Gastrocnemius medialis (tissue), 4 donors: ENCODE data around the gene CENPU. TPM values are rescaled to one million over a fixed set of nuclear protein-coding genes. Genes with fewer than 3 reads are reported as not detected.

Experiments used
- ATAC-seq, 2 donors: fragments of 150-250 bp; one replicate each; pipeline ENCODE4 v1.9.1; 2016
- DNase-seq, 2 donors: peaks; one replicate each; pipeline ENCODE4 v3.0.0-alpha.2; 2019
- H3K27ac ChIP-seq, 4 donors: fragments of 200-600 bp; sonication (generic); 1 replicate in 1 of 4; 2 replicates in 3 of 4; pipeline ENCODE4 v1.5.1; 2016 to 2018; ENCODE audit warnings: mild to moderate bottlenecking in 2 of 4, moderate library complexity in 1 of 4
- H3K27me3 ChIP-seq, 3 donors: fragments of 200-600 bp; sonication (generic) in 2 of 3; 1 replicate in 1 of 3; 2 replicates in 2 of 3; pipeline versions ENCODE4 v1.5.1 to v1.6.0; 2016 to 2019; ENCODE audit warnings: mild to moderate bottlenecking in 1 of 3, moderate library complexity in 1 of 3
- H3K36me3 ChIP-seq, 2 donors: fragments of 200-600 bp; sonication (generic) in 1 of 2; one replicate each; pipeline ENCODE4 v1.5.1; 2017 to 2018
- H3K4me1 ChIP-seq, 2 donors: fragments of 200-600 bp; sonication (generic) in 1 of 2; one replicate each; pipeline ENCODE4 v1.5.1; 2016 to 2017; ENCODE audit warnings: mild to moderate bottlenecking in 2 of 2
- H3K4me3 ChIP-seq, 4 donors: fragments of 200-600 bp; sonication (generic) in 3 of 4; 1 replicate in 1 of 4; 2 replicates in 3 of 4; pipeline ENCODE4 v1.5.1; 2016 to 2019; ENCODE audit warnings: mild to moderate bottlenecking in 2 of 4
- H3K9me3 ChIP-seq, 3 donors: fragments of 200-600 bp; sonication (generic) in 2 of 3; 1 replicate in 1 of 3; 2 replicates in 2 of 3; pipeline ENCODE4 v1.5.1; 2016 to 2019
- POLR2A ChIP-seq, 2 donors: fragments of 450-650 bp; IDR thresholded peaks; one replicate each; pipeline ENCODE4 v1.6.1; 2017; ENCODE audit warnings: antibody characterized with exemption in 2 of 2, mild to moderate bottlenecking in 2 of 2, moderate library complexity in 2 of 2
- in situ Hi-C, 4 donors: fragments of 200-750 bp; cut with MboI; loops; one replicate each; pipeline versions ENCODE4 v1.15.0 to v1.8.0; 2017; ENCODE audit warnings: low sequenced_read_pairs in 4 of 4
- intact Hi-C: fragments of 100-400 bp; cut with DNase I; formaldehyde crosslinking; loops from one replicate; pipeline ENCODE4 v1.15.1; 2023; ENCODE audit warnings: low total_unique reads
- total RNA-seq, 4 donors: library from RNA; depleted of rRNA; stranded (reverse); fragments of >200 nt; gene quantifications; one replicate each; pipeline versions ENCODE4 v1.1.0 to v1.2.3, GENCODE V29; 2016
- TF ChIP-seq, protein P1 (sequence below), 5 experiments: fragments of 450-650 bp in 3 of 5; fragments of 200-600 bp in 2 of 5; sonication (generic) in 2 of 5; IDR thresholded peaks in 4 of 5; conservative IDR thresholded peaks in 1 of 5; 1 replicate in 4 of 5; 2 replicates in 1 of 5; pipeline ENCODE4 v1.5.1; 2016 to 2019; ENCODE audit warnings: antibody characterized with exemption in 5 of 5, mild to moderate bottlenecking in 3 of 5, moderate library complexity in 3 of 5

CENPU gene
- total RNA-seq, 4 donors from 2014 or later, result 0.75 to 2.7 (median 2.2) TPM; not detected in 1

DNA sequence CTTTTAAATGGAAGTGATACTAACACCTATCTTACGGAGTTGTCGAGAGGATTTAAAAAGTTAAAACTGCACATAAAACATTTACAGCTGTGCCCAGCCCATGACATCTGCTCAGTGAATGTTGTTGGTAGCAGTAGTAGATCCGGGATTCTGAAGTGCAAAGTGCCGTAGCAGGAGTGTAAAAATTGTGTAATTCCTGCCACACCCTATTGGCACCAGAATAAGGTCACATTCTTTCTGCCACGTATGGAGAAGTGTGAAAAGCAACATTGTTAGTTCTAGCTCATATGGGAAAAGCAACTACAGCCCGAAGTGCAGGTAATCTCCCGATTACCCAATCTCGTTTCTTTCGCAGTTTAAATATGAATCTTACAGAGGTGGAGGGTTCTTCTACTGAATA, 53.2 kb downstream of the CENPU start:
- Histone ChIP-seq H3K27ac (no peak overlapping the region), H3K36me3 (peaks cover 0 to 7% of the 10 kb centered on the region in 2 donors), H3K9me3 (no peaks in the 10 kb centered on the region), H3K4me3 (no peak overlapping the region), H3K4me1 (no peaks in the 10 kb centered on the region), H3K27me3 (no peaks in the 10 kb centered on the region)
- ATAC-seq (no peak), DNase-seq (no peak)
- intact Hi-C loops (no loop called here), in situ Hi-C loops (no loop called here)
- TF ChIP-seq, protein P1, sequence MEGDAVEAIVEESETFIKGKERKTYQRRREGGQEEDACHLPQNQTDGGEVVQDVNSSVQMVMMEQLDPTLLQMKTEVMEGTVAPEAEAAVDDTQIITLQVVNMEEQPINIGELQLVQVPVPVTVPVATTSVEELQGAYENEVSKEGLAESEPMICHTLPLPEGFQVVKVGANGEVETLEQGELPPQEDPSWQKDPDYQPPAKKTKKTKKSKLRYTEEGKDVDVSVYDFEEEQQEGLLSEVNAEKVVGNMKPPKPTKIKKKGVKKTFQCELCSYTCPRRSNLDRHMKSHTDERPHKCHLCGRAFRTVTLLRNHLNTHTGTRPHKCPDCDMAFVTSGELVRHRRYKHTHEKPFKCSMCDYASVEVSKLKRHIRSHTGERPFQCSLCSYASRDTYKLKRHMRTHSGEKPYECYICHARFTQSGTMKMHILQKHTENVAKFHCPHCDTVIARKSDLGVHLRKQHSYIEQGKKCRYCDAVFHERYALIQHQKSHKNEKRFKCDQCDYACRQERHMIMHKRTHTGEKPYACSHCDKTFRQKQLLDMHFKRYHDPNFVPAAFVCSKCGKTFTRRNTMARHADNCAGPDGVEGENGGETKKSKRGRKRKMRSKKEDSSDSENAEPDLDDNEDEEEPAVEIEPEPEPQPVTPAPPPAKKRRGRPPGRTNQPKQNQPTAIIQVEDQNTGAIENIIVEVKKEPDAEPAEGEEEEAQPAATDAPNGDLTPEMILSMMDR (IDR thresholded peaks at IDR 0.05 in 4 of 5, conservative IDR thresholded peaks at IDR 0.05 in 1 of 5), result no peak
- TF ChIP-seq POLR2A (IDR thresholded peaks at IDR 0.05), result no peak

DNA sequence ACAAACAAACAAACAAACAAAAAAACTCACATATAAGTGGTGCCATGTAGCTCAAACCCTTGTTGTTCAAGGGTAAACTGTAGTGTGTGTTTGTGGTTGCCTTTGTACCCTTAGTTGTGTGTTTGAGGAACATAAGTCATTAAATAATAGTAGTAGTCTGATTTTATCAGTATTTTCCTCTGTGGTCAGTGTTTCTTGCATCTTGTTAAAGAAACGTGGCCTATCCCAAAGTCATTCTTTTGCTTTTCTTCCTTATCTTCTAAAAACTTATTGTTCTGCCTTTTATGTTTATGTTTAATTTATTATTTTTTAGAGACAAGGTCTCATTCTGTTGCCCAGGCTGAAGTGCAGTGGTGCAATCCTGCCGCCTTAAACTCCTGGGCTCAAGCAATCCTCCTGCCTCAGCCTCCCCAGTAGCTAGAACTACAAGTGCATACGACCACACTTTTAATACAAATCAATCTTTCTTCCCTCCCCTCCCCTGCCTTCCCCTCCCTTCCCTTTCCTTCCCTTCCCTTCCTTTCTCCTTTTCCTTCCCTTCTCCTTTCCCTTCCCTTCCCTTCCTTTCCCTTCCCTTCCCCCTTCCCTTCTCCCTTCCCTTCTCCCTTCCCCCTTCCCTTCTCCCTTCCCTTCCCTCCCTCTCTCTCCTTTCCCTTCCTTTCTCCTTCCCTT, 57.9 kb downstream of the CENPU start:
- H3K36me3 ChIP-seq, result peaks cover 0 to 9% of the 10 kb centered on the region in 2 donors

DNA sequence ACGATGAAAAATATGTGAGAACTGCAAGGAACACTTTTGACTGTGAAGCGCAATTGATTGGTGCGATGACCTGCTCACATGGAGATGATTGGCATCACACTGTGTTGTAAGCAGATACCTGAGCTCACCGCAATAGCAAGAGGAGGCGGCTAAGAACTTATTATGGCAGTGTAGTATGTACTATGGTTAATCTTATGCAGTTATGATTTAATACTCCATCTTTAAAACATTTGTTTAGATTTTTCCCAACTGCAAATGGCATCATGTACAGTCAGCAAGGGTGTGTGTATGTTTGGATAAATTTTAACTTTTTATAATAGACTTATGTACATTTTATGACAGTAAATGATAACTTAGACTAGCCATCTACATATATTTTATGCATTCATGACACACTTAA, 58.9 kb downstream of the CENPU start:
- Histone ChIP-seq H3K36me3 (peaks cover 0 to 9% of the 10 kb centered on the region in 2 donors), H3K27ac (no peak overlapping the region), H3K4me1 (no peaks in the 10 kb centered on the region), H3K27me3 (no peaks in the 10 kb centered on the region), H3K9me3 (no peaks in the 10 kb centered on the region), H3K4me3 (no peak overlapping the region)
- ATAC-seq (no peak), DNase-seq (no peak)
- in situ Hi-C loops, result no loop called here
- intact Hi-C loops, result no loop called here
- TF ChIP-seq POLR2A (IDR thresholded peaks at IDR 0.05), result no peak
- TF ChIP-seq, protein P1 (IDR thresholded peaks at IDR 0.05 in 4 of 5, conservative IDR thresholded peaks at IDR 0.05 in 1 of 5), result no peak

More for the DNA sequence above, 57.9 kb downstream of the CENPU start:
- H3K27ac ChIP-seq, result no peak overlapping the region
- H3K4me3 ChIP-seq, result no peak overlapping the region
- H3K4me1 ChIP-seq, result no peaks in the 10 kb centered on the region
- TF ChIP-seq POLR2A (IDR thresholded peaks at IDR 0.05), result no peak
- TF ChIP-seq, protein P1 (IDR thresholded peaks at IDR 0.05 in 4 of 5, conservative IDR thresholded peaks at IDR 0.05 in 1 of 5), result no peak
- no peaks in the 10 kb centered on the region for H3K9me3 ChIP-seq
- intact Hi-C loops (no loop called here), in situ Hi-C loops (no loop called here)
- H3K27me3 ChIP-seq, result no peaks in the 10 kb centered on the region
- no peak for DNase-seq
- ATAC-seq, result no peak

DNA sequence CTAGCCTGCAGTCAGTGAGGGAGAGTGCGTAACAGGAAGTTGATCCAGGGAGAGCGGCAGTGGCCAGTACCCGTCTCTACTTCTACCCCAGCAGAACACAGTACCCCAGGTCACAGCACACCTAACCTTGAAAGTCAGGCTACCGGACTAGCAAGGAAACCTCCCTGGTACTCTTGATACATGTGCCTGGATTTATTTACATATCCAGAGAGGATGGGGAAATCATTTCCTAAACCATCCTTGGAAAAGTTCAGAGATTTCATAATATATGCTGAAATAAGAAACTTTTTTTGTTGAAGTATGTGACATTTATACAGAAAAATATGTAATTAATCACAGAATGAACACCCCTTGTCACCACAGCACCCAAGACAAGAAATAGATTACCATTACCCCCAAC, 59.9 kb downstream of the CENPU start:
- H3K4me1 ChIP-seq, result no peaks in the 10 kb centered on the region
- no peak overlapping the region for H3K27ac ChIP-seq
- DNase-seq (no peak), ATAC-seq (no peak)
- intact Hi-C loops, result no loop called here
- no peaks in the 10 kb centered on the region for H3K27me3 ChIP-seq
- H3K9me3 ChIP-seq, result no peaks in the 10 kb centered on the region
- in situ Hi-C loops, result no loop called here
- TF ChIP-seq, protein P1 (IDR thresholded peaks at IDR 0.05 in 4 of 5, conservative IDR thresholded peaks at IDR 0.05 in 1 of 5), result no peak
- no peak for TF ChIP-seq POLR2A (IDR thresholded peaks at IDR 0.05)
- H3K4me3 ChIP-seq, result no peak overlapping the region
- peaks cover 0 to 9% of the 10 kb centered on the region in 2 donors for H3K36me3 ChIP-seq

DNA sequence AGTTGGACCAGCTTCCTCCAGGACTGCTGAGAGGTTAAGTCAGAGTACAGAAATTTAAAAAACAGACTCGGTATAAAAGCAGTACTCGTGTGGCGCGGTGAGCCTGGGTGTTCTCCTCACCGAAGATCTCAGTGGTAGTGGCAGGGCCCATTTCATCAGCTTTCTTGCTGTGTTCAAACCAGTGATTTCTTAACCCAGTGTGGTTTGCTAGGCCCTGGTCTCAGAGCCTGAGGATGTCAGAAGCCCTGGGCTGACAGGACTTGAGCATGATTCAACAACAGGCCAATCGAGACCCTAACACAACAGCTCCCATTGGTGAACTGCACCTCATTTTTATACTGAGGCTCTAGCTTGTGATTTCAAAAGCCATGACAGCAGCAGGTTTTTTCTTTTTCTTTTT, 61.2 kb downstream of the CENPU start:
- in situ Hi-C loops (no loop called here), intact Hi-C loops (no loop called here)
- no peak for ATAC-seq
- DNase-seq, result no peak
- peaks cover 0 to 16% of the 10 kb centered on the region in 2 donors for H3K36me3 ChIP-seq
- no peak overlapping the region for H3K4me3 ChIP-seq
- H3K4me1 ChIP-seq, result no peaks in the 10 kb centered on the region
- no peaks in the 10 kb centered on the region for H3K27me3 ChIP-seq
- no peaks in the 10 kb centered on the region for H3K9me3 ChIP-seq
- H3K27ac ChIP-seq, result no peak overlapping the region
- no peak for TF ChIP-seq POLR2A (IDR thresholded peaks at IDR 0.05)
- TF ChIP-seq, protein P1 (IDR thresholded peaks at IDR 0.05 in 4 of 5, conservative IDR thresholded peaks at IDR 0.05 in 1 of 5), result no peak
